Fibroblast of villous mesenchyme (primary cell): Measurements from ENCODE around the gene INTS2. TPM values are rescaled to one million over a fixed set of nuclear protein-coding genes. Genes with fewer than 3 reads are reported as not detected.

Experiments used
- DNase-seq: peaks from one replicate; pipeline ENCODE4 v3.0.0-alpha.2; 2010; ENCODE audit warnings: low read depth
- H3K4me3 ChIP-seq: 2 replicates; pipeline ENCODE4 v1.5.1; 2011; ENCODE audit warnings: low read depth, mild to moderate bottlenecking, low read length
- CTCF ChIP-seq: IDR thresholded peaks from 2 replicates; pipeline ENCODE4 v1.5.1; 2012; ENCODE audit warnings: low read depth, mild to moderate bottlenecking, low read length; ENCODE audit not compliant: insufficient read depth
- total RNA-seq: library from RNA; depleted of rRNA; stranded (reverse); fragments of >200 nt; gene quantifications from 2 replicates; pipeline ENCODE4 v1.2.3, GENCODE V29; 2012

INTS2 gene
- total RNA-seq, 1 donor: 17.7 TPM

DNA sequence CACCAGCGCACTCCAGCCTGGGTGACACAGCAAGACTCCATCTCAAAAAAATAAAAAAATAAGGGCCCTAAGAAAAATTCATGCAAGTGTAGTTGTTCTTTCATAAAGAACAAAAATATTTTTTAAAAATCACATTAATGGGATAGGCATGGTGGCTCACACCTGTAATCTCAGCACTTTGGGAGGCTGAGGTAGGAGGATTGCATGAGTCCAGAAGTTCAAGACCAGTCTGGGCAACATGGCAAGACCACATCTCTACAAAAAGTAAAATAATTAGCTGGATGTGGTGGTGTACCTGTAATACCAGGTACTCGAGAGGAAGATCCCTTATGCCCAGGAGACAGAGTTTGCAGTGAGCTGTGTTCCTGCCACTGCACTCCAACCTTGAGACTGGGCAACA is 49.3 kb downstream of the INTS2 start:
- H3K4me3 ChIP-seq: no peak overlapping the region
- no peak for DNase-seq
- TF ChIP-seq CTCF: no peak

DNA sequence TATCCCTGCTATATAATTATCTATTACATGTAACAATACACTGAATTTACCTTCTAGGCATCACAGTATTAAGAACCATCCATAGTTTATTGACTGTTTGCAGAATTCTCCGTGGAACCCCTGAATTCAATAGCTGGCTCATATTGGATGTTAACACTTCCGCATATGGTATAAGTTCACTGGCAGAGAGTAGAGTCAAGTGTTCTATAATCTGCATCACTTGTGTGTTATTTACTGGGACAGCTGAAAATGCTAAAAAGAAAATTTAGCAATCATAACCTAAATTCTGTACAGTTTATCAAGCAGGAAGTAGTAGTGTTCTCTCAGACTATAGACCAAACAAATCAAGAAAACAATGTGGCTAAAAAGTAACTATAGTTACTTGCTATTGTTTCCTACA is 49.9 kb downstream of the INTS2 start:
- TF ChIP-seq CTCF: no peak
- H3K4me3 ChIP-seq: no peak overlapping the region
- no peak for DNase-seq

GRCh38 chr17:61875804-61876203 is 52.0 kb downstream of the INTS2 start:
- no peak overlapping the region for H3K4me3 ChIP-seq
- TF ChIP-seq CTCF: no peak
- no peak for DNase-seq

- TF ChIP-seq CTCF: no peak
- DNase-seq: no peak
- H3K4me3 ChIP-seq: no peak overlapping the region
Observed at GRCh38 chr17:61875285-61875684, 52.5 kb downstream of the INTS2 start.

DNA sequence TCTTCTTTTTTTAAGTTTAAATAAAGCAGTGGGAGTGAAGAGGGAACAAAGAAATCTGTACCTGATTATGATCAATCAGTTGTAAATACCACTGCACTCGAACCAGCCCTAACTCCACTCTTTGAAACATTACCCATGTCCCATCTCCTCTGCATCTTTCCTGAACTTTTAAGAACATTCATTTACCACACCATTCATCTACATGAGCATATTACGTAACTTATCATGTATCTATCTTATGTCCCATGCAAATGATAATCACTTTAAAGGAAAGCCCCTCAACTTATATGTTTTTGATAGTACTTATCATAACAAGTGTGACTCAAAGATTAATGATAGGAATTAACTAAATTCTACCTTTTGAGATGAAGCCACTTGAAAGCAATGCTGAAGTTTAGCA is 53.7 kb downstream of the INTS2 start:
- TF ChIP-seq CTCF: no peak
- no peak overlapping the region for H3K4me3 ChIP-seq
- DNase-seq: no peak

DNA sequence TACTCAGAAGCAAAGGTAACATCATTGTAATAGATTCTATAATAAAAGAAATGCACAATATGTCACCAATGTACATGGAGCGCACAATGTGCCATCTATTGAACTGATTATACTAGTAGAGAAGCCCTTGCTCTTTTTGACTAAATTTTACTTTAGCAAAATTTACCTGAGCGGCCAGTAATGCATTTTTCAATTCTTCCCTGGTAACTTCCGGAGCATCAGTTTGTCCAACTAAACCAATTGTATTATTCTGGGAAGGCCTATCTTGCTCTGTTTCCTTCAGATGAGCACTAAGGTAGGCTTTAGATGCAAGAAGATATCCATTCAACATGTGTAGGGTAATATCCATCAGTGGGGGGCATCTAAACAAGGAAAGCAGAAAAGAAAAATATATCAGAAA is 55.7 kb downstream of the INTS2 start:
- TF ChIP-seq CTCF: no peak
- DNase-seq: no peak
- no peak overlapping the region for H3K4me3 ChIP-seq

GRCh38 chr17:61869138-61869537 is 58.6 kb downstream of the INTS2 start:
- H3K4me3 ChIP-seq: no peak overlapping the region
- no peak for DNase-seq
- TF ChIP-seq CTCF: no peak
